ENCODE results near the gene ARPC5L. TPM values are rescaled to one million over a fixed set of nuclear protein-coding genes. Genes with fewer than 3 reads are reported as not detected.

The ARPC5L gene
- total and polyA plus RNA-seq, 2 of the 13 experiments (the other 11 are each of a cell fraction or from before 2014, with no cell fraction given) = 29.9 to 33.8 TPM

DNA sequence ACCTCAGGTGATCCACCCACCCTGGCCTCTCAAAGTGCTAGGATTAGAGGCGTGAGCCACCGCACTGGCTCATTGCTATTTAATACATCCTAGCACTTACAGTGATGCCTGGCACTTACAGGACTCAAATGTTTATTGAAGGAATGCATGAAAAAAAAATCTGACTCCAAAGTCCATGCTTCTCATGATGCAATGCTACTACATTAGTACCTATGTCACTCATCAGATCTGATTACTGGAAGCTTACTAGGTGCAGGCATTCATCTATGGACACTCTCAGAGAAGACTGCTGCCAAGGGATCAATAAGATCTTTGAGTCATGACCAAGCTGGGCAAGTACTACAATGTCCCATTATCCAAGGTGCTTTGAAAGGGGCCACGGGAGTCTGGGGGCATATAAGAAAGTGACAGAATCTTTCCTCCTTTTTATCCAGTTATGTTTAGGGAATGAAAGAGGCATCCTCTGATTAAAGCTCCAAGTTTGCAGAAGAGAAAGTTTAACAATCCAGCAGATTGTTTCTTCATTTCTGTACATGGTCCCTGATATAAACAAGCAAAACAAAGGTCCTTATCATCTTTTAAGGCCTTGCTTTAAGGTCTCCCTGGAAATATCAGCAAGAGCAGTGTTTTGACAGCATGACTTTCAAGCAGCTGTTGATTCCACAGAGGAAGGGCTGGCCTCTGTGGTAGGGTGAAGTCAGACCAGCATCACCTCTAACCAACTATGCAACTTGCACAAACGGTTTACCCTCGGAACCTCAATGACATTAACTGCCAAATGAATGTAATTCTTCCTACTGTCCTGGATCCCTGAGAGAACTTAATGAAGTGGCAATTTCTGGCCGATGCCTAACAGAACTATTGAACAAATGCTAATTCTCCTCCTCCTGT is 35.9 kb downstream of the ARPC5L start (continued):
- TF ChIP-seq, protein P1, sequence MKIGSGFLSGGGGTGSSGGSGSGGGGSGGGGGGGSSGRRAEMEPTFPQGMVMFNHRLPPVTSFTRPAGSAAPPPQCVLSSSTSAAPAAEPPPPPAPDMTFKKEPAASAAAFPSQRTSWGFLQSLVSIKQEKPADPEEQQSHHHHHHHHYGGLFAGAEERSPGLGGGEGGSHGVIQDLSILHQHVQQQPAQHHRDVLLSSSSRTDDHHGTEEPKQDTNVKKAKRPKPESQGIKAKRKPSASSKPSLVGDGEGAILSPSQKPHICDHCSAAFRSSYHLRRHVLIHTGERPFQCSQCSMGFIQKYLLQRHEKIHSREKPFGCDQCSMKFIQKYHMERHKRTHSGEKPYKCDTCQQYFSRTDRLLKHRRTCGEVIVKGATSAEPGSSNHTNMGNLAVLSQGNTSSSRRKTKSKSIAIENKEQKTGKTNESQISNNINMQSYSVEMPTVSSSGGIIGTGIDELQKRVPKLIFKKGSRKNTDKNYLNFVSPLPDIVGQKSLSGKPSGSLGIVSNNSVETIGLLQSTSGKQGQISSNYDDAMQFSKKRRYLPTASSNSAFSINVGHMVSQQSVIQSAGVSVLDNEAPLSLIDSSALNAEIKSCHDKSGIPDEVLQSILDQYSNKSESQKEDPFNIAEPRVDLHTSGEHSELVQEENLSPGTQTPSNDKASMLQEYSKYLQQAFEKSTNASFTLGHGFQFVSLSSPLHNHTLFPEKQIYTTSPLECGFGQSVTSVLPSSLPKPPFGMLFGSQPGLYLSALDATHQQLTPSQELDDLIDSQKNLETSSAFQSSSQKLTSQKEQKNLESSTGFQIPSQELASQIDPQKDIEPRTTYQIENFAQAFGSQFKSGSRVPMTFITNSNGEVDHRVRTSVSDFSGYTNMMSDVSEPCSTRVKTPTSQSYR (CRISPR knock-in tag; IDR thresholded peaks at IDR 0.05; ENCODE audit: borderline replicate concordance) = peak; percentile 21; the same call in 1 of the 2 replicates
- TF ChIP-seq, protein P2, sequence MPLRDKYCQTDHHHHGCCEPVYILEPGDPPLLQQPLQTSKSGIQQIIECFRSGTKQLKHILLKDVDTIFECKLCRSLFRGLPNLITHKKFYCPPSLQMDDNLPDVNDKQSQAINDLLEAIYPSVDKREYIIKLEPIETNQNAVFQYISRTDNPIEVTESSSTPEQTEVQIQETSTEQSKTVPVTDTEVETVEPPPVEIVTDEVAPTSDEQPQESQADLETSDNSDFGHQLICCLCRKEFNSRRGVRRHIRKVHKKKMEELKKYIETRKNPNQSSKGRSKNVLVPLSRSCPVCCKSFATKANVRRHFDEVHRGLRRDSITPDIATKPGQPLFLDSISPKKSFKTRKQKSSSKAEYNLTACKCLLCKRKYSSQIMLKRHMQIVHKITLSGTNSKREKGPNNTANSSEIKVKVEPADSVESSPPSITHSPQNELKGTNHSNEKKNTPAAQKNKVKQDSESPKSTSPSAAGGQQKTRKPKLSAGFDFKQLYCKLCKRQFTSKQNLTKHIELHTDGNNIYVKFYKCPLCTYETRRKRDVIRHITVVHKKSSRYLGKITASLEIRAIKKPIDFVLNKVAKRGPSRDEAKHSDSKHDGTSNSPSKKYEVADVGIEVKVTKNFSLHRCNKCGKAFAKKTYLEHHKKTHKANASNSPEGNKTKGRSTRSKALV (CRISPR knock-in tag; IDR thresholded peaks at IDR 0.05) = no peak
- TF ChIP-seq, protein P3, sequence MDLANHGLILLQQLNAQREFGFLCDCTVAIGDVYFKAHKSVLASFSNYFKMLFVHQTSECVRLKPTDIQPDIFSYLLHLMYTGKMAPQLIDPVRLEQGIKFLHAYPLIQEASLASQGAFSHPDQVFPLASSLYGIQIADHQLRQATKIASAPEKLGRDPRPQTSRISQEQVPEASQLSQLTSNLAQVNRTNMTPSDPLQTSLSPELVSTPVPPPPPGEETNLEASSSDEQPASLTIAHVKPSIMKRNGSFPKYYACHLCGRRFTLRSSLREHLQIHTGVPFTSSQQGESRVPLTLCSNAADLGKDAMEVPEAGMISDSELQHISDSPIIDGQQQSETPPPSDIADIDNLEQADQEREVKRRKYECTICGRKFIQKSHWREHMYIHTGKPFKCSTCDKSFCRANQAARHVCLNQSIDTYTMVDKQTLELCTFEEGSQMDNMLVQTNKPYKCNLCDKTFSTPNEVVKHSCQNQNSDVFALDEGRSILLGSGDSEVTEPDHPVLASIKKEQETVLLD (CRISPR knock-in tag; IDR thresholded peaks at IDR 0.05; ENCODE audit: low read depth) = no peak
- no peak for TF ChIP-seq ADNP (CRISPR knock-in tag; IDR thresholded peaks at IDR 0.05)
- TF ChIP-seq ZNF878 (CRISPR knock-in tag; IDR thresholded peaks at IDR 0.05) = 0 out of 2 replicates have a peak, but pooled peaks have one; percentile 57
- TF ChIP-seq HNF4A (CRISPR knock-in tag; IDR thresholded peaks at IDR 0.05) = peak; percentile 93
- 0 out of 2 replicates have a peak, but pooled peaks have one; percentile 8 for TF ChIP-seq ZNF644 (CRISPR knock-in tag; IDR thresholded peaks at IDR 0.05; ENCODE audit: low read depth)
- TF ChIP-seq CSRNP2 (CRISPR knock-in tag; conservative IDR thresholded peaks at IDR 0.05; ENCODE audit: low read depth) = no peak
- peak; percentile 75 for TF ChIP-seq RXRB (CRISPR knock-in tag; IDR thresholded peaks at IDR 0.05; ENCODE audit: borderline replicate concordance)
- TF ChIP-seq SP140L (CRISPR knock-in tag; IDR thresholded peaks at IDR 0.05; ENCODE audit: borderline replicate concordance) = no peak
- TF ChIP-seq, protein P4, sequence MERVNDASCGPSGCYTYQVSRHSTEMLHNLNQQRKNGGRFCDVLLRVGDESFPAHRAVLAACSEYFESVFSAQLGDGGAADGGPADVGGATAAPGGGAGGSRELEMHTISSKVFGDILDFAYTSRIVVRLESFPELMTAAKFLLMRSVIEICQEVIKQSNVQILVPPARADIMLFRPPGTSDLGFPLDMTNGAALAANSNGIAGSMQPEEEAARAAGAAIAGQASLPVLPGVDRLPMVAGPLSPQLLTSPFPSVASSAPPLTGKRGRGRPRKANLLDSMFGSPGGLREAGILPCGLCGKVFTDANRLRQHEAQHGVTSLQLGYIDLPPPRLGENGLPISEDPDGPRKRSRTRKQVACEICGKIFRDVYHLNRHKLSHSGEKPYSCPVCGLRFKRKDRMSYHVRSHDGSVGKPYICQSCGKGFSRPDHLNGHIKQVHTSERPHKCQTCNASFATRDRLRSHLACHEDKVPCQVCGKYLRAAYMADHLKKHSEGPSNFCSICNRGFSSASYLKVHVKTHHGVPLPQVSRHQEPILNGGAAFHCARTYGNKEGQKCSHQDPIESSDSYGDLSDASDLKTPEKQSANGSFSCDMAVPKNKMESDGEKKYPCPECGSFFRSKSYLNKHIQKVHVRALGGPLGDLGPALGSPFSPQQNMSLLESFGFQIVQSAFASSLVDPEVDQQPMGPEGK (CRISPR knock-in tag; IDR thresholded peaks at IDR 0.05) = no peak
- TF ChIP-seq SAP130 (CRISPR knock-in tag; IDR thresholded peaks at IDR 0.05; ENCODE audit: low read depth) = peak; percentile 70
- TF ChIP-seq ZNF883 (CRISPR knock-in tag; IDR thresholded peaks at IDR 0.05; ENCODE audit: not compliant biosample characterization) = no peak
- TF ChIP-seq RARA (CRISPR knock-in tag; IDR thresholded peaks at IDR 0.05) = peak; percentile 43; the same call in 1 of the 2 replicates
- no peak for TF ChIP-seq MXD1 (CRISPR knock-in tag; IDR thresholded peaks at IDR 0.05)
- TF ChIP-seq MXD4 (CRISPR knock-in tag; IDR thresholded peaks at IDR 0.05) = no peak
- peak; percentile 85 for TF ChIP-seq HNF4G (IDR thresholded peaks at IDR 0.05; ENCODE audit: borderline replicate concordance, low read depth, low read length)
- TF ChIP-seq HNF4G (CRISPR knock-in tag; IDR thresholded peaks at IDR 0.05; ENCODE audit: borderline replicate concordance, low read depth) = peak; percentile 66; the same call in 1 of the 2 replicates
